GM12872 (cell line): ENCODE measurements around the gene PCSK6.

Experiments used
- CTCF ChIP-seq: IDR thresholded peaks from 3 replicates; pipeline ENCODE4 v1.5.1; 2011; ENCODE audit warnings: low read depth, mild to moderate bottlenecking, low read length, moderate library complexity; ENCODE audit not compliant: insufficient read depth

The PCSK6 gene

GRCh38 chr15:101470548-101471239 lies 18.8 kb downstream of the PCSK6 start:
- TF ChIP-seq CTCF: no peak

- no peak for TF ChIP-seq CTCF
Measured at GRCh38 chr15:101469520-101470288, 19.8 kb downstream of the PCSK6 start.

- TF ChIP-seq CTCF: no peak
Measured at GRCh38 chr15:101466188-101466587, 23.3 kb downstream of the PCSK6 start.

GRCh38 chr15:101464999-101465669 lies 24.4 kb downstream of the PCSK6 start:
- TF ChIP-seq CTCF: no peak

GRCh38 chr15:101464256-101464998 lies 25.1 kb downstream of the PCSK6 start:
- TF ChIP-seq CTCF: no peak

GRCh38 chr15:101463270-101463669 lies 26.2 kb downstream of the PCSK6 start:
- TF ChIP-seq CTCF: no peak

- TF ChIP-seq CTCF: no peak
Measured at GRCh38 chr15:101461097-101461496, 28.4 kb downstream of the PCSK6 start.
